ENCODE measurements around the gene TTC32. TPM values are rescaled to one million over a fixed set of nuclear protein-coding genes. Genes with fewer than 3 reads are reported as not detected.

The TTC32 gene
- total and polyA plus RNA-seq, 2 of the 4 experiments (the other 2 are of a cell fraction): 1.1 to 3.9 TPM

DNA sequence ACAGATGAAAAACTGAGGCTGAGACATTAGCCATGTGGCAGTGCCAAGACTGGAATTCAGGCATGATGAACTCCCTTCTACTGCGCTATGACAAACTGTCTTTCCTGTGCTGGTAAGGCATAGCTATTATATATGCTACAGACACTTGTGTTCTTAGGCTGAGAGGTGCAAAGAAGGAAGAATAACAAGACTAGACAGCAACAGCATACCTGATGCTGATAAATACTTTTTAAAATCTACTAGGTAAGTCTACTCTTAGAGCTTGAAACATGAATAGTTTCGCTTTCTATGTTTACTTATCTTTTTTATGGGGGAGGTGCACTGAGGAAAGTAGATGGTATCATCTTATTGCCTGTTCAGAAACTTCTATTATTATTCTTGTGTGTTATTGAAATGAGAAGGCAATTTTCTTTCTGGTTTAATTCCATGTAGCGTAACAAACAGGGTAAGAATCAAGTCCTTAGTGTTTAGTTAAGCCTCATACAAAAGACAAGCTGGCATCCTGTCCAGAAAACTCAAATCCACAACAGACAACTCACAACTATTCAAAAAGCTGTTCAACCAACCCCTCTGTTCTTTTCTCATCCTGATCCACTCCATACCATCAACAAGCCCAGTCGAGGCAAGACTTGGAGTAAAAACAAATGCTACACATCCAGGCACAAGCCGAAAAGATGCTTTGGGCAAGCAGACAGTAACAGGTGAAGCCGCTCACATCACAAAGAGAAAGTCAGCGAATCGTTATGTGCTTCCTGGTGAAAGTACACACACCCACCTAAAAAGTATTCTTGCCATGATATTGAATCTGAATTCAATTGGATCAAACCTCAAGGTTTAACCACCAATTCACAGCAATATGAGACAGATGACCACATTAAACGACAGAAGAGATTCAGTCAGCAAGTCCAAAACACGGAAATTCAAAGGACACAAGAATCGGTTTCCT lies 1.5 kb downstream of the TTC32 start:
- Histone ChIP-seq H3K79me1 (ENCODE audit: low read depth in 1 of 2, low read length in 2 of 2) (peaks cover 17 to 38% of the 10 kb centered on the region in 2 experiments), H2AK5ac (ENCODE audit: low read depth, low read length) (no peak overlapping the region), H2AK9ac (replicated peaks; ENCODE audit: low read depth, low read length, poor library complexity) (no peak overlapping the region), H3K23ac (ENCODE audit: low read depth, low read length) (peak overlapping the region; percentile 90), H2BK5ac (ENCODE audit: low read depth, low read length, poor library complexity, severe bottlenecking) (peak overlapping the region; percentile 71), H3K4ac (ENCODE audit: low read depth, low read length) (peak overlapping the region; percentile 87), H3K4me2 (ENCODE audit: low read depth, low read length) (peak overlapping the region; percentile 100), H3K9me1 (ENCODE audit: insufficient read depth, low read length) (no peaks in the 10 kb centered on the region; the same call in 1 of the 2 replicates), H3K56ac (ENCODE audit: extremely low read depth, insufficient read depth, low read length) (peak overlapping the region; percentile 65), H3K9ac (ENCODE audit: low read depth, low read length) (peak overlapping the region; percentile 93), H3K36me3 (ENCODE audit: control insufficient read depth, insufficient read depth, low read length) (peaks cover 3% of the 10 kb centered on the region; the same call in 1 of the 2 replicates), H2AFZ (replicated peaks; ENCODE audit: low read length, poor library complexity) (no peak overlapping the region), H2BK120ac (ENCODE audit: low read depth, low read length) (no peak overlapping the region), H3K27ac (ENCODE audit: insufficient read depth, low read length) (no peak overlapping the region; the same call in 1 of the 2 replicates), H3K18ac (ENCODE audit: low read depth, low read length) (no peak overlapping the region), H4K8ac (ENCODE audit: low read depth in 2 of 2, low read length in 2 of 2) (peak overlapping the region; percentile 88 to 94; a peak in 2 of 4 replicates), H4K20me1 (ENCODE audit: insufficient read depth, low read length) (peaks cover 10% of the 10 kb centered on the region; the same call in 1 of the 2 replicates), H3K14ac (replicated peaks; ENCODE audit: low read depth, low read length) (peak overlapping the region; percentile 92; the same call in 1 of the 2 replicates), H4K5ac (ENCODE audit: low read depth, low read length) (peak overlapping the region; percentile 72; the same call in 1 of the 2 replicates), H2BK15ac (ENCODE audit: low read depth, low read length) (no peak overlapping the region), H3K9me3 (ENCODE audit: control insufficient read depth, insufficient read depth, low read length) (no peaks in the 10 kb centered on the region), H2BK20ac (ENCODE audit: low read depth, low read length) (no peak overlapping the region), H3K4me3 (ENCODE audit: insufficient read depth, low read depth, low read length) (peak overlapping the region; percentile 76), H4K91ac (ENCODE audit: insufficient read depth, low read depth, low read length) (no peak overlapping the region; the same call in 1 of the 2 replicates), H3K27me3 (ENCODE audit: control insufficient read depth, insufficient read depth, low read length) (no peaks in the 10 kb centered on the region), H3K4me1 (ENCODE audit: control insufficient read depth, insufficient read depth, low read length) (peaks cover 11% of the 10 kb centered on the region)
- TSS peak; percentile 71 for BruUV-seq (replicated peaks)
- dilution Hi-C loops (cut with HindIII; ENCODE audit: low sequenced_read_pairs, unreplicated experiment): no loop called here
- DNase-seq (no peak), ATAC-seq (ENCODE audit: low read depth) (no peak)
- no peak for TF ChIP-seq CTCF (conservative IDR thresholded peaks at IDR 0.05; ENCODE audit: low read depth, low read length)
- no peak for TF ChIP-seq NFE2L2 (IDR thresholded peaks at IDR 0.05; ENCODE audit: low read depth, low read length)
- TF ChIP-seq CHD1 (IDR thresholded peaks at IDR 0.05; ENCODE audit: low read depth, low read length): no peak
- no peak for TF ChIP-seq SMC3 (IDR thresholded peaks at IDR 0.05; ENCODE audit: low read depth, low read length)
- ChIA-PET POLR2A (ENCODE audit: unreplicated experiment) (no interaction called here), CTCF (interaction anchor here (0.7 kb wide), 1 partner anchor 33 kb away, joined by 3 read pairs; no protein-coding TSS in a partner anchor)
- intact Hi-C loops (cut with micrococcal nuclease): no loop called here
- in situ Hi-C loops (cut with MboI; ENCODE audit: low sequenced_read_pairs): no loop called here
- WGBS, 2 experiments (ENCODE audit: extremely low coverage in 2 of 2, insufficient read length in 1 of 2): 0% methylated on average over 1 of the region's 11 CpGs; no CpG with 5 or more reads in 1 of the 2 experiments

Data from IMR-90 (cell line).